Measurements from ENCODE around the gene CENPE. TPM values are rescaled to one million over a fixed set of nuclear protein-coding genes. Genes with fewer than 3 reads are reported as not detected.

The CENPE gene
- total and polyA plus RNA-seq, 4 donors = 0.25 to 20.9 (median 0.72) TPM

DNA sequence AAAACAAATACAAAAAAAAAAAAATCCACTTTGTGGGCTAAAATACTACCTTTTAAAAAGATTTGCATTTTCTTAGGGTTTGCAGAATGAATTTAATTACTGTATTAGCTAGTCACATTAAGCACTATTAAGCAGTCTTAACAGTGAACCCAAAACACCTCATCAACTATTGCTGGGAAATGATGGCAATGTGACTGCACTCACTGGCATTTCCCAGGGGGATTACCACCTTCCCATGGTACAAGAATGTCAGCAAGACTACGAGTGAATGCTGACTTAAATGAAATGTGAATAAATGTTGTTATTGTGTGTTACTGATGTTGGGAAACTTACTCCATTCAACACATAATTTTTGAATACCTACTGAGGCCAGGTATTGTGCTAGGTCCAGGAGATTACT is 111.6 kb downstream of the CENPE start:
- Histone ChIP-seq H3K9me3 (ENCODE audit: control insufficient read depth in 4 of 4, low read length in 3 of 4) (no peaks in the 10 kb centered on the region), H3K36me3 (ENCODE audit: control insufficient read depth in 4 of 4, insufficient read depth in 3 of 4, low read depth in 1 of 4, low read length in 3 of 4) (peaks cover 2 to 56% (median 35%) of the 10 kb centered on the region in 4 donors), H3K4me3 (ENCODE audit: low read depth in 1 of 3, low read length in 3 of 3) (no peak overlapping the region), H3K27me3 (ENCODE audit: control insufficient read depth in 4 of 4, insufficient read depth in 4 of 4, low read length in 3 of 4) (no peaks in the 10 kb centered on the region), H3K9ac (ENCODE audit: low read depth in 1 of 2, low read length in 2 of 2) (no peak overlapping the region), H3K4me1 (ENCODE audit: control insufficient read depth in 4 of 4, insufficient read depth in 4 of 4, low read length in 3 of 4) (peaks cover 0 to 2% (median under 1%) of the 10 kb centered on the region in 4 donors), H3K27ac (ENCODE audit: low read depth in 1 of 2, low read length in 2 of 2) (no peak overlapping the region)
- TF ChIP-seq FOXA1 (IDR thresholded peaks at IDR 0.05) (no peak), YY1 (IDR thresholded peaks at IDR 0.05) (no peak)
- no peak for DNase-seq (ENCODE audit: low spot score)
- WGBS = 90% methylated on average over 1 of the region's 1 CpG

DNA sequence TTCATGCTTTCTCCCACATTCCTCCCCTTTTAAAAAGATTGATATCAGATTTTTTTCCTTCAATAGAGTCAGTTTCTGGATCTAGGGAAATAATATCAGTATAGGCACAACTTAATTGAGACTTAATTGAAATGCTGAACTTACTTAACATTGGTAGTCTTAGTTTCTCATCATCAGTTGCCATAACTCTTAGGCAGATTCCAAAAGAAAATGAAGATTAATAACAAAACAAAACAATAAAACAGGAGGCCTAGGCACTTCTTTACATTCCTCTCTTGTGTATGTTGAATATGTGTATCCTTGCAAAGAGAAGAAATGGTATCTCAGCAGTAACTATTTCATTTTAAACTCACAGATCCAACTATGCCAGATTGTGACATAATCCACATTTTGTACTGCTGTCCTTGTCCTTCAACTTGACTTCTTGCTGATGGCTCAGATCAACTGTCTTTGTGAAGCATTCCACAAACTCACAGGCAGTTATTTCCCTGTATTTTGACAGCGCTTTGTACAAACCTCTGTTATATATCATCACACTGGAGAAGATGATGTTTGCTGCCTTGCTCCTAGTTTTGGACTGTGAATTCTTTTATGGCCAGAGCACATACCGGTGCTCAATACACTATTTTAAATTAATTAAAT is 112.5 kb downstream of the CENPE start:
- H3K36me3 ChIP-seq (ENCODE audit: control insufficient read depth in 4 of 4, insufficient read depth in 3 of 4, low read depth in 1 of 4, low read length in 3 of 4) = peaks cover 2 to 58% (median 36%) of the 10 kb centered on the region in 4 donors
- no peak overlapping the region for H3K4me3 ChIP-seq (ENCODE audit: low read depth in 1 of 3, low read length in 3 of 3)
- H3K27me3 ChIP-seq (ENCODE audit: control insufficient read depth in 4 of 4, insufficient read depth in 4 of 4, low read length in 3 of 4) = no peaks in the 10 kb centered on the region
- H3K9ac ChIP-seq (ENCODE audit: low read depth in 1 of 2, low read length in 2 of 2) = no peak overlapping the region
- H3K9me3 ChIP-seq (ENCODE audit: control insufficient read depth in 4 of 4, low read length in 3 of 4) = no peaks in the 10 kb centered on the region
- no peaks in the 10 kb centered on the region for H3K4me1 ChIP-seq (ENCODE audit: control insufficient read depth in 4 of 4, insufficient read depth in 4 of 4, low read length in 3 of 4)
- H3K27ac ChIP-seq (ENCODE audit: low read depth in 1 of 2, low read length in 2 of 2) = no peak overlapping the region
- no peak for TF ChIP-seq NR2F2 (IDR thresholded peaks at IDR 0.05)
- TF ChIP-seq HNF4A (conservative IDR thresholded peaks at IDR 0.05) = no peak
- TF ChIP-seq, protein P1, sequence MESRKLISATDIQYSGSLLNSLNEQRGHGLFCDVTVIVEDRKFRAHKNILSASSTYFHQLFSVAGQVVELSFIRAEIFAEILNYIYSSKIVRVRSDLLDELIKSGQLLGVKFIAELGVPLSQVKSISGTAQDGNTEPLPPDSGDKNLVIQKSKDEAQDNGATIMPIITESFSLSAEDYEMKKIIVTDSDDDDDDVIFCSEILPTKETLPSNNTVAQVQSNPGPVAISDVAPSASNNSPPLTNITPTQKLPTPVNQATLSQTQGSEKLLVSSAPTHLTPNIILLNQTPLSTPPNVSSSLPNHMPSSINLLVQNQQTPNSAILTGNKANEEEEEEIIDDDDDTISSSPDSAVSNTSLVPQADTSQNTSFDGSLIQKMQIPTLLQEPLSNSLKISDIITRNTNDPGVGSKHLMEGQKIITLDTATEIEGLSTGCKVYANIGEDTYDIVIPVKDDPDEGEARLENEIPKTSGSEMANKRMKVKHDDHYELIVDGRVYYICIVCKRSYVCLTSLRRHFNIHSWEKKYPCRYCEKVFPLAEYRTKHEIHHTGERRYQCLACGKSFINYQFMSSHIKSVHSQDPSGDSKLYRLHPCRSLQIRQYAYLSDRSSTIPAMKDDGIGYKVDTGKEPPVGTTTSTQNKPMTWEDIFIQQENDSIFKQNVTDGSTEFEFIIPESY (IDR thresholded peaks at IDR 0.05) = no peak
- 98% methylated on average over 2 of the region's 2 CpGs for WGBS
- DNase-seq (ENCODE audit: low spot score) = no peak

DNA sequence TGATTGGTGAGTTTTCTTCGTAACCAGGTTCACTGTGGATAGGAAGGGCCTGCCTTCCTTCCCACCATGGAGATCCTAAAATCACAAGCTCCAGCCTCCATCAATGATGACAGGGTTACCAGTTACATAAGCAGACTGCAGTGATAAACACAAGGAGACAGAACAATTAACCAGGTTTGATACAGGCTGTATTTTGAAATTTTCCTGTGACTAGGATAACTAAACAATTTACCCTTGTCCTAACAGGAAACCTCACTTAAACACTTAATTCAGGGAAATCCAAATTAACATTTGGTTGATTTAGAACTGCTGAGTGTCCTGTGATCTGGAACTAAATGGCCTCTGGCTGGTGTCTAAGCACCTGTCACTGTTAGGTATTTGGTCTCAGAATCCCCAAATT is 118.5 kb downstream of the CENPE start:
- DNase-seq (ENCODE audit: low spot score) = no peak
- WGBS = 95% methylated on average over 1 of the region's 1 CpG
- H3K27me3 ChIP-seq (ENCODE audit: control insufficient read depth in 4 of 4, insufficient read depth in 4 of 4, low read length in 3 of 4) = no peaks in the 10 kb centered on the region
- H3K4me3 ChIP-seq (ENCODE audit: low read depth in 1 of 3, low read length in 3 of 3) = no peak overlapping the region
- H3K36me3 ChIP-seq (ENCODE audit: control insufficient read depth in 4 of 4, insufficient read depth in 3 of 4, low read depth in 1 of 4, low read length in 3 of 4) = peaks cover 0 to 17% (median 3%) of the 10 kb centered on the region in 4 donors
- no peak overlapping the region for H3K9ac ChIP-seq (ENCODE audit: low read depth in 1 of 2, low read length in 2 of 2)
- H3K4me1 ChIP-seq (ENCODE audit: control insufficient read depth in 4 of 4, insufficient read depth in 4 of 4, low read length in 3 of 4) = peaks cover 0 to 7% (median 3%) of the 10 kb centered on the region in 4 donors
- H3K9me3 ChIP-seq (ENCODE audit: control insufficient read depth in 4 of 4, low read length in 3 of 4) = no peaks in the 10 kb centered on the region
- TF ChIP-seq FOXA1 (IDR thresholded peaks at IDR 0.05) (no peak), RXRA (IDR thresholded peaks at IDR 0.05) (no peak), RAD21 (IDR thresholded peaks at IDR 0.05) (no peak), JUND (IDR thresholded peaks at IDR 0.05) (no peak), EGR1 (IDR thresholded peaks at IDR 0.05; ENCODE audit: low read depth in 2 of 2) (no peak), HNF4A (conservative IDR thresholded peaks at IDR 0.05) (no peak), FOXA2 (IDR thresholded peaks at IDR 0.05) (no peak), NR2F2 (IDR thresholded peaks at IDR 0.05) (no peak), YY1 (IDR thresholded peaks at IDR 0.05) (no peak)
- TF ChIP-seq, protein P2, sequence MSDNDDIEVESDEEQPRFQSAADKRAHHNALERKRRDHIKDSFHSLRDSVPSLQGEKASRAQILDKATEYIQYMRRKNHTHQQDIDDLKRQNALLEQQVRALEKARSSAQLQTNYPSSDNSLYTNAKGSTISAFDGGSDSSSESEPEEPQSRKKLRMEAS (IDR thresholded peaks at IDR 0.05) = no peak
- TF ChIP-seq, protein P3, sequence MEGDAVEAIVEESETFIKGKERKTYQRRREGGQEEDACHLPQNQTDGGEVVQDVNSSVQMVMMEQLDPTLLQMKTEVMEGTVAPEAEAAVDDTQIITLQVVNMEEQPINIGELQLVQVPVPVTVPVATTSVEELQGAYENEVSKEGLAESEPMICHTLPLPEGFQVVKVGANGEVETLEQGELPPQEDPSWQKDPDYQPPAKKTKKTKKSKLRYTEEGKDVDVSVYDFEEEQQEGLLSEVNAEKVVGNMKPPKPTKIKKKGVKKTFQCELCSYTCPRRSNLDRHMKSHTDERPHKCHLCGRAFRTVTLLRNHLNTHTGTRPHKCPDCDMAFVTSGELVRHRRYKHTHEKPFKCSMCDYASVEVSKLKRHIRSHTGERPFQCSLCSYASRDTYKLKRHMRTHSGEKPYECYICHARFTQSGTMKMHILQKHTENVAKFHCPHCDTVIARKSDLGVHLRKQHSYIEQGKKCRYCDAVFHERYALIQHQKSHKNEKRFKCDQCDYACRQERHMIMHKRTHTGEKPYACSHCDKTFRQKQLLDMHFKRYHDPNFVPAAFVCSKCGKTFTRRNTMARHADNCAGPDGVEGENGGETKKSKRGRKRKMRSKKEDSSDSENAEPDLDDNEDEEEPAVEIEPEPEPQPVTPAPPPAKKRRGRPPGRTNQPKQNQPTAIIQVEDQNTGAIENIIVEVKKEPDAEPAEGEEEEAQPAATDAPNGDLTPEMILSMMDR (IDR thresholded peaks at IDR 0.05; ENCODE audit: low read depth, low read length, missing input control) = no peak
- TF ChIP-seq, protein P4, sequence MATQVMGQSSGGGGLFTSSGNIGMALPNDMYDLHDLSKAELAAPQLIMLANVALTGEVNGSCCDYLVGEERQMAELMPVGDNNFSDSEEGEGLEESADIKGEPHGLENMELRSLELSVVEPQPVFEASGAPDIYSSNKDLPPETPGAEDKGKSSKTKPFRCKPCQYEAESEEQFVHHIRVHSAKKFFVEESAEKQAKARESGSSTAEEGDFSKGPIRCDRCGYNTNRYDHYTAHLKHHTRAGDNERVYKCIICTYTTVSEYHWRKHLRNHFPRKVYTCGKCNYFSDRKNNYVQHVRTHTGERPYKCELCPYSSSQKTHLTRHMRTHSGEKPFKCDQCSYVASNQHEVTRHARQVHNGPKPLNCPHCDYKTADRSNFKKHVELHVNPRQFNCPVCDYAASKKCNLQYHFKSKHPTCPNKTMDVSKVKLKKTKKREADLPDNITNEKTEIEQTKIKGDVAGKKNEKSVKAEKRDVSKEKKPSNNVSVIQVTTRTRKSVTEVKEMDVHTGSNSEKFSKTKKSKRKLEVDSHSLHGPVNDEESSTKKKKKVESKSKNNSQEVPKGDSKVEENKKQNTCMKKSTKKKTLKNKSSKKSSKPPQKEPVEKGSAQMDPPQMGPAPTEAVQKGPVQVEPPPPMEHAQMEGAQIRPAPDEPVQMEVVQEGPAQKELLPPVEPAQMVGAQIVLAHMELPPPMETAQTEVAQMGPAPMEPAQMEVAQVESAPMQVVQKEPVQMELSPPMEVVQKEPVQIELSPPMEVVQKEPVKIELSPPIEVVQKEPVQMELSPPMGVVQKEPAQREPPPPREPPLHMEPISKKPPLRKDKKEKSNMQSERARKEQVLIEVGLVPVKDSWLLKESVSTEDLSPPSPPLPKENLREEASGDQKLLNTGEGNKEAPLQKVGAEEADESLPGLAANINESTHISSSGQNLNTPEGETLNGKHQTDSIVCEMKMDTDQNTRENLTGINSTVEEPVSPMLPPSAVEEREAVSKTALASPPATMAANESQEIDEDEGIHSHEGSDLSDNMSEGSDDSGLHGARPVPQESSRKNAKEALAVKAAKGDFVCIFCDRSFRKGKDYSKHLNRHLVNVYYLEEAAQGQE (IDR thresholded peaks at IDR 0.05) = no peak
- TF ChIP-seq, protein P1 (IDR thresholded peaks at IDR 0.05) = no peak
- H3K27ac ChIP-seq (ENCODE audit: low read depth in 1 of 2, low read length in 2 of 2) = no peak overlapping the region

Data from liver (tissue), 9 donors.